ENCODE results near the gene PLAU. TPM values are rescaled to one million over a fixed set of nuclear protein-coding genes. Genes with fewer than 3 reads are reported as not detected.
"Not testable (repeated sequence)": the region's sequence is repeated elsewhere in the genome, so short reads cannot be mapped to it uniquely, and the experiment has no call there.

PLAU gene
- polyA plus RNA-seq, 4 donors: 1.3 to 21.5 (median 6.4) TPM

DNA sequence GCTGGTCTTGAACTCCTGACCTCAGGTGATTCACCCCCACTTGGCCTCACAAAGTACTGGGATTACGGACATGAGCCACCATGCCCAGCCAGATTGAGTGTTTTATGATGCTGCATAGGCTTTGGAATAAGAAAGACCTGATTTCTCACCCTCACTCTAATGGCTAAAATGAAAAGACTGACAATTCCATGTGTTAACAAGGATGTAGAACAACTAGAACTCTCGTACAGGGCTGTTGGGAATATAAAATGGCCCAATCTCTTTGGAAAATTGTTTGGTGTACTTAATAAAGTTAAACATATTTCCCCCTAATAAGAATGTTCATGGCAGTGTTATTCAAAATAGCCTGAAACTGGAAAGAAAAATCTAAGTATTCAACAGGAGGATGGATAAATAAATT, 43.8 kb downstream of the PLAU start:
- H3K27ac ChIP-seq (ENCODE audit: low read depth in 1 of 3, low read length in 2 of 3): no peak overlapping the region
- no peak for DNase-seq
- H3K4me3 ChIP-seq (ENCODE audit: low read depth in 1 of 3, low read length in 3 of 3): no peak overlapping the region
- peaks cover 0 to 14% (median 0%) of the 10 kb centered on the region in 3 donors for H3K4me1 ChIP-seq (ENCODE audit: control insufficient read depth in 3 of 3, insufficient read depth in 2 of 3, low read depth in 1 of 3, low read length in 2 of 3)
- H3K27me3 ChIP-seq (ENCODE audit: control insufficient read depth in 3 of 3, insufficient read depth in 3 of 3, low read length in 3 of 3): no peaks in the 10 kb centered on the region
- H3K9me3 ChIP-seq (ENCODE audit: control insufficient read depth in 2 of 2, insufficient read depth in 1 of 2, low read depth in 1 of 2, low read length in 1 of 2): no peaks in the 10 kb centered on the region
- 97 to 100% (median 97%) methylated on average over 2 of the region's 2 CpGs for WGBS, 3 donors
- H3K36me3 ChIP-seq (ENCODE audit: control insufficient read depth in 3 of 3, insufficient read depth in 2 of 3, low read depth in 1 of 3, low read length in 3 of 3): no peaks in the 10 kb centered on the region
- FAIRE-seq: no peak

DNA sequence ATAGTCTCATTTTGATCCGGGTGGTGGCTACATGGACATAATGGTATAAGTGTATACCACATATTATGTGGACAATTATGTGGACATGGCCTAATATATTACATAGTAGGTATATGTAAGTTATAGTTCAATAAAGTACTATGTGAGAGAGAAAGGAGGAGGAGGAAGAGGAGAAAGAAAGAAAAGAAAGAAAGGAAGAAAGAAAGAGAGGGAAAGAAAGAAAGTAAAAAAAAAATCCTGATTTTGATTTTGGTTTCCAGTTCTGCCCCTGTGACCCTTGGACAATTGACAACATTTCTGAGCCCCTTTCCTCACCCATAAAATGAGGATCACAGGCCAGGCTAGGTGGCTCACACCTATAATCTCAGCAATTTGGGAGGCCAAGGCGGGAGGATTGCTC, 44.8 kb downstream of the PLAU start:
- FAIRE-seq (no peak), DNase-seq (no peak)
- no peaks in the 10 kb centered on the region for H3K27me3 ChIP-seq (ENCODE audit: control insufficient read depth in 3 of 3, insufficient read depth in 3 of 3, low read length in 3 of 3)
- no peaks in the 10 kb centered on the region for H3K36me3 ChIP-seq (ENCODE audit: control insufficient read depth in 3 of 3, insufficient read depth in 2 of 3, low read depth in 1 of 3, low read length in 3 of 3)
- no peaks in the 10 kb centered on the region for H3K9me3 ChIP-seq (ENCODE audit: control insufficient read depth in 2 of 2, insufficient read depth in 1 of 2, low read depth in 1 of 2, low read length in 1 of 2)
- H3K4me3 ChIP-seq (ENCODE audit: low read depth in 1 of 3, low read length in 3 of 3): no peak overlapping the region
- peak overlapping the region in 1 of 3 donors; percentile 67 for H3K27ac ChIP-seq (ENCODE audit: low read depth in 1 of 3, low read length in 2 of 3)
- WGBS, 3 donors: 91 to 96% (median 95%) methylated on average over 2 of the region's 2 CpGs
- peaks cover 0 to 14% (median 0%) of the 10 kb centered on the region in 3 donors for H3K4me1 ChIP-seq (ENCODE audit: control insufficient read depth in 3 of 3, insufficient read depth in 2 of 3, low read depth in 1 of 3, low read length in 2 of 3)

DNA sequence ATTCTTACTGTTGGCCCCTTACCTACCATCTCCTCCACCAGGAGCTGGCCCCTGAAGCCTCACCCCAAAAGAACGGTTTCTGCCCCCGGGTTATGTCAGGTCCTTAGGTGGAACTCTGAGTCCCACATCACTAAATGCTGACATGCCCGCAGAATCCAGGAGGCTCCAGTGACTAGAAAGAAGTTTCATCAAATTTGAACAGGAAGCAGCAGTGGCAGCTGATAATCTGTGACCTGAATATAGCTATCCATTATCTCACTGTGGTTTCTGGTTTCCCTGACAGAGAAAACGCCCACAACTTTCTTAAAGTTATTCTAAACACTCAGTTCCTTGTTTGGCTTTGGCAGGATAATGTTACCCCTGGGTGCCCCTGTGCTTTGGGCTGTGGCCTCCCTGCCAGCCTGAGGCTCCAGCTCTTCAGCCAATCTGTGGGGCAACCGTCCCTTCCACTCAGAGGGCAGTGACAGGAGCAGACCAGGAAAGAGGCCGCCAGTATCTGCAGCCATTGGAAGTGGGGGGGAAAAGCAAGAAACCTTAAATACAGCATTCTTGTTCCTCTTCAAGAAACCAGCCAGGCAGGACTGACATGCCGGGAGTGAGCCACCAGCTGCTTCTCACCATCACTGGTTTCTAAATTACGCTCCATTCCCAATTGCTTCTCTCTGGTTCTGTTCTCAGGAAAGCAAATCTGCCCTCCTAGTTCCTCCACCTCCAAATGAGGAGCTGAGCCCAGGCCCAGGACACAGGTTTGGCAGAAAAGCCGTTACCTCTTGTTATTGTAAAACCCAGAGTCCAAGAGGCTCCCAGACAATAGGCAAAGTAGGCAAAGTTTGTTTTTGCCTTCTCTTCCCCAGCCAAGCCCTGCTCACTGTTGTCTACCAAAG, 45.8 kb downstream of the PLAU start:
- H3K4me1 ChIP-seq (ENCODE audit: control insufficient read depth in 3 of 3, insufficient read depth in 2 of 3, low read depth in 1 of 3, low read length in 2 of 3): peaks cover 0 to 14% (median 0%) of the 10 kb centered on the region in 3 donors
- no peaks in the 10 kb centered on the region for H3K9me3 ChIP-seq (ENCODE audit: control insufficient read depth in 2 of 2, insufficient read depth in 1 of 2, low read depth in 1 of 2, low read length in 1 of 2)
- H3K27me3 ChIP-seq (ENCODE audit: control insufficient read depth in 3 of 3, insufficient read depth in 3 of 3, low read length in 3 of 3): no peaks in the 10 kb centered on the region
- H3K4me3 ChIP-seq (ENCODE audit: low read depth in 1 of 3, low read length in 3 of 3): no peak overlapping the region
- WGBS, 3 donors: 39 to 47% (median 44%) methylated on average over 9 of the region's 9 CpGs
- H3K36me3 ChIP-seq (ENCODE audit: control insufficient read depth in 3 of 3, insufficient read depth in 2 of 3, low read depth in 1 of 3, low read length in 3 of 3): no peaks in the 10 kb centered on the region
- FAIRE-seq (no peak), DNase-seq (peak; percentile 36 to 44)
- H3K27ac ChIP-seq (ENCODE audit: low read depth in 1 of 3, low read length in 2 of 3): peak overlapping the region; percentile 33 to 69 (median 67)

DNA sequence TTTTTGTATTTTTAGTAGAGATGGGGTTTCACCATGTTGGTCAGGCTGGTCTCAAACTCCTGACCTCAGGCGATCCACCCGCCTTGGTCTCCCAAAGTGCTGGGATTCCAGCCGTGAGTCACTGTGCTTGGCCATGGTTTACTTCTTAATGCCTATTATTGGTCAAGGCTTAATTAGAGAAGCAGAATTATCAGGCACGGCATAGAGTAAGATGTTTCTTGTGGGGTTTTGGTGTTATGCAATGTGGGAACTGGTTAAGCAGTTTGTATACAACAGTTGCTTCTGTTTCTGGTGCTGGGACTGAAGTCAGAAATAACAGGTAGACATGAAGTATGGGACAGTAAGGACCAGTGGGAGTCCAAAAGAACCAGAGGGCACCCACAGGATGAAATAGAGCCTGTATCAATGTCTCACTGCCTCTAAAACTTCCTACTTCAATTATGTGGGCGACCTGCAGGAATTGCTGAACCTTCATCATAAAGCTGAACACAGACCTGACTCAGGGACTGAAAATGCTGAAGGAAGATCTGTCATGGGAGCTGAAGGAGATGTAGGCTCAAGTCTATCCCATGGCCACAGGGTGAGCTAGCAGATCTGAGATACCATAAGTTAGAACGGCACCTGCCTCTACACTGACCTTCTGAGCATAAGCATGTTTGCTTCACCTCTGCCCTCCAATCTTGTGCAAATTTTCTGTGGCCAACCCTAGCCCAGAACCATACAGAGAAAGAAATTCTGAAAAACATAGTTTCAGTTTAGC, 48.7 kb downstream of the PLAU start:
- H3K27ac ChIP-seq (ENCODE audit: low read depth in 1 of 3, low read length in 2 of 3): peak overlapping the region in 1 of 3 donors; percentile 22
- H3K4me3 ChIP-seq (ENCODE audit: low read depth in 1 of 3, low read length in 3 of 3): no peak overlapping the region
- DNase-seq: no peak
- no peaks in the 10 kb centered on the region for H3K27me3 ChIP-seq (ENCODE audit: control insufficient read depth in 3 of 3, insufficient read depth in 3 of 3, low read length in 3 of 3)
- no peaks in the 10 kb centered on the region for H3K36me3 ChIP-seq (ENCODE audit: control insufficient read depth in 3 of 3, insufficient read depth in 2 of 3, low read depth in 1 of 3, low read length in 3 of 3)
- 72 to 78% (median 75%) methylated on average over 6 of the region's 6 CpGs for WGBS, 3 donors
- FAIRE-seq: no peak
- peaks cover 0 to 14% (median 0%) of the 10 kb centered on the region in 3 donors for H3K4me1 ChIP-seq (ENCODE audit: control insufficient read depth in 3 of 3, insufficient read depth in 2 of 3, low read depth in 1 of 3, low read length in 2 of 3)
- H3K9me3 ChIP-seq (ENCODE audit: control insufficient read depth in 2 of 2, insufficient read depth in 1 of 2, low read depth in 1 of 2, low read length in 1 of 2): no peaks in the 10 kb centered on the region

DNA sequence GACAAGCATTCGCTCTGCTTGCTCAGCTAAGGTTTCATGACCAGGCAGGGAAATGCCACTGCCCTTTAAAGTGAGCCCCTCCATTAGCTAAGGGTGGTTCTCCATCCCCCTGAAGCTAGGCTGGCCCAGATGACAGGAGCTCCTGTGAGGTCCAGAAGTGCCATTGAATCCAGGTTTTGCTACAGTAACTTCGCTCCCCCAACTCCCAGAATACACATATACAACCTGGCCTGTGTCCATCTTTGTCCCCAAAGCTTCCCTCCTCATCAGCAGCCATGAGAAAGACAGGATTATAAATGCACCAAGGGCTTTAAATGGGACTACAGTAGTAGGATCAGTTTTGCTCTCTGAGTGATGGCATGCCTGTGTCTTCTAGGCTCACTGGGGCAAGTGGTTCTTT, 51.5 kb downstream of the PLAU start:
- H3K4me3 ChIP-seq (ENCODE audit: low read depth in 1 of 3, low read length in 3 of 3): no peak overlapping the region
- H3K27ac ChIP-seq (ENCODE audit: low read depth in 1 of 3, low read length in 2 of 3): no peak overlapping the region
- WGBS, 3 donors: 94 to 100% (median 96%) methylated on average over 2 of the region's 2 CpGs
- H3K36me3 ChIP-seq (ENCODE audit: control insufficient read depth in 3 of 3, insufficient read depth in 2 of 3, low read depth in 1 of 3, low read length in 3 of 3): no peaks in the 10 kb centered on the region
- DNase-seq (no peak), FAIRE-seq (no peak)
- no peaks in the 10 kb centered on the region for H3K27me3 ChIP-seq (ENCODE audit: control insufficient read depth in 3 of 3, insufficient read depth in 3 of 3, low read length in 3 of 3)
- peaks cover 0 to 16% (median 4%) of the 10 kb centered on the region in 3 donors for H3K4me1 ChIP-seq (ENCODE audit: control insufficient read depth in 3 of 3, insufficient read depth in 2 of 3, low read depth in 1 of 3, low read length in 2 of 3)
- H3K9me3 ChIP-seq (ENCODE audit: control insufficient read depth in 2 of 2, insufficient read depth in 1 of 2, low read depth in 1 of 2, low read length in 1 of 2): no peaks in the 10 kb centered on the region

DNA sequence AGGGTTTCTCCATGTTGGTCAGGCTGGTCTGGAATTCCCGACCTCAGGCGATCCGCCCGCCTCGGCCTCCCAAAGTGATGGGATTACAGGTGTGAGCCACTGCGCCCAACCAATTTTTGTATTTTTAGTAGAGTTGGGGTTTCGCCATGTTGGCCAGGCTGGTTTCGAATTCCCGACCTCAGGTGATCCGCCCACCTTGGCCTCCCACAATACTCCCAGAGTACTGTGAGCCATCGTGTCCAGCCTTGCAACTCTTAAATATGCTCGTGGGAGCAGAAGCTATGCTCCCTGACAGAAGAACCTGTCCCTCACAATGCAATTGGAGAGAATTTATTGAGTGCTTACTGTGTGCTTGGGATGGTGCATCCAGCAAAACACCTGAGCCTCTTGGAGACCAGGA, 52.6 kb downstream of the PLAU start:
- not testable (repeated sequence) for H3K36me3 ChIP-seq (ENCODE audit: control insufficient read depth in 3 of 3, insufficient read depth in 2 of 3, low read depth in 1 of 3, low read length in 3 of 3); H3K4me3 ChIP-seq (ENCODE audit: low read depth in 1 of 3, low read length in 3 of 3); DNase-seq; H3K27ac ChIP-seq (ENCODE audit: low read depth in 1 of 3, low read length in 2 of 3); FAIRE-seq; H3K27me3 ChIP-seq (ENCODE audit: control insufficient read depth in 3 of 3, insufficient read depth in 3 of 3, low read length in 3 of 3); H3K9me3 ChIP-seq (ENCODE audit: control insufficient read depth in 2 of 2, insufficient read depth in 1 of 2, low read depth in 1 of 2, low read length in 1 of 2)
- 94 to 98% (median 96%) methylated on average over 12 of the region's 12 CpGs for WGBS, 3 donors
- peaks cover 0 to 18% (median 4%) of the 10 kb centered on the region in 3 donors for H3K4me1 ChIP-seq (ENCODE audit: control insufficient read depth in 3 of 3, insufficient read depth in 2 of 3, low read depth in 1 of 3, low read length in 2 of 3)

DNA sequence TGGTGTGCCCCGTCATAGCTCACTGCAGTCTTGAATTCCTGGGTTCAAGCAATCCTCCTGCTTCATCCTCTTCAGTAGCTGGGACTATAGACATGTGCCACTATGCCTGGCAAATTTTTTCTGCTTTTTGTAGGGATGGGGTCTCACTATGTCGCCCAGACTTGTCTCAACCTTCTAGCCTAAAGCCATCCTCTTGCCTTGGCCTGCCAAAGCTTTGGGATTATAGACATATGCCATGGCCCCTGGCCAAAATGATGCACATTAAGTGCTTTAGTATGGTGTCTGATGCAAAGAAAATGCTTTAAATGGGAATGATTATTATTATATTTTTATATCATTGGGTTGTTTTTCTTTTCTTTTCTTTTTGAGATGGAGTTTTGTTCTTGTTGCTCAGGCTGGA, 53.8 kb downstream of the PLAU start:
- FAIRE-seq: no peak
- H3K4me3 ChIP-seq (ENCODE audit: low read depth in 1 of 3, low read length in 3 of 3): no peak overlapping the region
- H3K4me1 ChIP-seq (ENCODE audit: control insufficient read depth in 3 of 3, insufficient read depth in 2 of 3, low read depth in 1 of 3, low read length in 2 of 3): peaks cover 0 to 24% (median 4%) of the 10 kb centered on the region in 3 donors
- peak overlapping the region in 1 of 3 donors; percentile 98 for H3K27ac ChIP-seq (ENCODE audit: low read depth in 1 of 3, low read length in 2 of 3)
- 95 to 100% (median 96%) methylated on average over 2 of the region's 2 CpGs for WGBS, 3 donors
- H3K27me3 ChIP-seq (ENCODE audit: control insufficient read depth in 3 of 3, insufficient read depth in 3 of 3, low read length in 3 of 3): no peaks in the 10 kb centered on the region
- no peaks in the 10 kb centered on the region for H3K36me3 ChIP-seq (ENCODE audit: control insufficient read depth in 3 of 3, insufficient read depth in 2 of 3, low read depth in 1 of 3, low read length in 3 of 3)
- no peaks in the 10 kb centered on the region for H3K9me3 ChIP-seq (ENCODE audit: control insufficient read depth in 2 of 2, insufficient read depth in 1 of 2, low read depth in 1 of 2, low read length in 1 of 2)
- no peak for DNase-seq

DNA sequence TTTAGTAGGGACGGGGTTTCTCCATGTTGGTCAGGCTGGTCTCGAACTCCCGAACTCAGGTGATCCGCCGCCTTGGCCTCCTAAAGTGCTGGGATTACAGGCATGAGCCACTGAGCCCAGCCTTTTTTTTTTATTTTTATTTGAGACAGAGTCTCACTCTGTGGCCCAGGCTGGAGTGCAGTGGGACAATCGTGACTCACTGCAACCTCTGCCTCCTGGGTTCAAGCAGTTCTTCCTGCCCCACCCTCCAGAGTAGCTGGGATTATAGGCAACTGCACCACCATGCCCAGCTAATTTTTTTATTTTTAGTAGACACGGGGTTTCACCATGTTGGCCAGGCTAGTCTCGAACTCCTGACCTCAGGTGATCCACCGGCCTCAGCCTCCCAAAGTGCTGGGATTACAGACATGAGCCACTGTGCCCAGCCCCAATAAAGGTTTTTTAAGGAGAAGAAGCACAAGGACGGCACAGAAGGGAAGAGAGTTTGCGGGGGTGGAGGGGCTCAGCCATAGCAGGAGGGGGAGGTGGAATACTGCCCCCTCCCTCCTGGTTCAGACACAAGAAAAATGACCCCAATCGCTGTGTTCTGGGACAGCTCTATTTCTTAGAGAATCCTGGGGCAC, 54.4 kb downstream of the PLAU start:
- not testable (repeated sequence) for H3K4me3 ChIP-seq (ENCODE audit: low read depth in 1 of 3, low read length in 3 of 3); H3K36me3 ChIP-seq (ENCODE audit: control insufficient read depth in 3 of 3, insufficient read depth in 2 of 3, low read depth in 1 of 3, low read length in 3 of 3); H3K27me3 ChIP-seq (ENCODE audit: control insufficient read depth in 3 of 3, insufficient read depth in 3 of 3, low read length in 3 of 3); H3K9me3 ChIP-seq (ENCODE audit: control insufficient read depth in 2 of 2, insufficient read depth in 1 of 2, low read depth in 1 of 2, low read length in 1 of 2); FAIRE-seq
- Histone ChIP-seq H3K27ac (ENCODE audit: low read depth in 1 of 3, low read length in 2 of 3) (peak overlapping the region; percentile 75 to 98 (median 90)), H3K4me1 (ENCODE audit: control insufficient read depth in 3 of 3, insufficient read depth in 2 of 3, low read depth in 1 of 3, low read length in 2 of 3) (peaks cover 0 to 29% (median 4%) of the 10 kb centered on the region in 3 donors)
- WGBS, 3 donors: 75 to 84% (median 78%) methylated on average over 12 of the region's 12 CpGs
- peak in 1 of 2 donors; percentile 71 for DNase-seq
